ENCODE results near the gene CADPS2.

DNA sequence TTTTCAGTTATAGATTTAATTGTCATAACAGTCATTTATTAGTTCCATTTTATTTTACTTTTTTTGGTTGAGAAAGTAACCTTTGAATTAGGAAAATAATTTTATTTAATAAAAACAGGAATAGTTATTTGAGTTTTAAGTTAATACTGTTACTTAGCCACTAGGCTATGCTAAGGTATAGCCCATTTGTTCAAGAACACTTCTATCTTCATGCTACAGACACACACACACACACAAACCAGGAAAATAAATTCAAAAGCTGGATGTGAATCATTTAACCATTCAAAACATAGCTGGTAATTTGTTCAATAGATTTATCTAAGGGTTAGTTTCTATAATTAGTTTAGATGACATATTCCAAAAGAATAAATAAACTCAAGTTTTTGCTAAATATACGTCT, 335.7 kb downstream of the CADPS2 start:
- no peak for TF ChIP-seq ZNF121 (CRISPR knock-in tag; IDR thresholded peaks at IDR 0.05)
- no peak for TF ChIP-seq PREB (CRISPR knock-in tag; IDR thresholded peaks at IDR 0.05; ENCODE audit: borderline replicate concordance)
- no peak for TF ChIP-seq ESRRA (CRISPR knock-in tag; IDR thresholded peaks at IDR 0.05; ENCODE audit: borderline replicate concordance)
- TF ChIP-seq JUN (CRISPR knock-in tag; IDR thresholded peaks at IDR 0.05), result no peak
- no peak for TF ChIP-seq NR1H2 (CRISPR knock-in tag; IDR thresholded peaks at IDR 0.05)
- TF ChIP-seq MAX (CRISPR knock-in tag; IDR thresholded peaks at IDR 0.05), result no peak
- TF ChIP-seq, protein P1, sequence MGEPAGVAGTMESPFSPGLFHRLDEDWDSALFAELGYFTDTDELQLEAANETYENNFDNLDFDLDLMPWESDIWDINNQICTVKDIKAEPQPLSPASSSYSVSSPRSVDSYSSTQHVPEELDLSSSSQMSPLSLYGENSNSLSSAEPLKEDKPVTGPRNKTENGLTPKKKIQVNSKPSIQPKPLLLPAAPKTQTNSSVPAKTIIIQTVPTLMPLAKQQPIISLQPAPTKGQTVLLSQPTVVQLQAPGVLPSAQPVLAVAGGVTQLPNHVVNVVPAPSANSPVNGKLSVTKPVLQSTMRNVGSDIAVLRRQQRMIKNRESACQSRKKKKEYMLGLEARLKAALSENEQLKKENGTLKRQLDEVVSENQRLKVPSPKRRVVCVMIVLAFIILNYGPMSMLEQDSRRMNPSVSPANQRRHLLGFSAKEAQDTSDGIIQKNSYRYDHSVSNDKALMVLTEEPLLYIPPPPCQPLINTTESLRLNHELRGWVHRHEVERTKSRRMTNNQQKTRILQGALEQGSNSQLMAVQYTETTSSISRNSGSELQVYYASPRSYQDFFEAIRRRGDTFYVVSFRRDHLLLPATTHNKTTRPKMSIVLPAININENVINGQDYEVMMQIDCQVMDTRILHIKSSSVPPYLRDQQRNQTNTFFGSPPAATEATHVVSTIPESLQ (CRISPR knock-in tag; IDR thresholded peaks at IDR 0.05), result no peak
- no peak for TF ChIP-seq CTCF (IDR thresholded peaks at IDR 0.05)
- TF ChIP-seq ATF3 (CRISPR knock-in tag; conservative IDR thresholded peaks at IDR 0.05), result no peak
- no peak for TF ChIP-seq FOXK1 (CRISPR knock-in tag; IDR thresholded peaks at IDR 0.05)
- no peak for TF ChIP-seq GTF2I (CRISPR knock-in tag; conservative IDR thresholded peaks at IDR 0.05)
- TF ChIP-seq ZNF263 (CRISPR knock-in tag; IDR thresholded peaks at IDR 0.05; ENCODE audit: low read depth), result no peak
- no peak for TF ChIP-seq ETV6 (CRISPR knock-in tag; IDR thresholded peaks at IDR 0.05)
- no peak for TF ChIP-seq NFATC4 (CRISPR knock-in tag; IDR thresholded peaks at IDR 0.05)

All from WTC11 (cell line).